ENCODE measurements around the gene SMG5. TPM values are rescaled to one million over a fixed set of nuclear protein-coding genes. Genes with fewer than 3 reads are reported as not detected.
A peak's percentile ranks its signal among the peaks of the same experiment; 100 is the strongest.

The SMG5 gene
- total and polyA plus RNA-seq, 2 donors (not counting 1 experiment from before 2014, with no cell fraction given), result 53.5 to 77.0 TPM

DNA sequence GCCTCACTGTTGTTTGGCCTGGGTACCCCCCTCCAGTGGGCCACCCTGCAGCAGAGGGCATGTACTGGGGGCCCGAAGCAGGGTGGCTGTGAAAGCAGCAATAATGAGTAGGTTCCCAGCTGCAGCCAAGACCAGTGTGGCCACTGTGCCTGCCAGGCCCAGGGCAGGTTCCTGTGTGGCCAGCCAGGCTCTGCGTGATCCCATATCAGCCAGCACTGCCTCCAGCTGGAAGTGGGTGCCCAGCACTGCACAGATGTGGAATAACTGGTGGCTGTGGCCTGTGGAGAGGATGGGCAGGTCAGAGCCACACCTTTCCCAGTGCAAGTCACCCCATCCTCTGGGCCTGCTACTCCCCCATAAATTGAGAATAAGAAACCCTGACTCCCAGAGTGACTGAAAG, 38.5 kb downstream of the SMG5 start:
- H2AFZ ChIP-seq (ENCODE audit: insufficient read depth, low read depth, low read length, poor library complexity, severe bottlenecking), result no peak overlapping the region
- no peaks in the 10 kb centered on the region for H3K9me3 Mint-ChIP-seq (ENCODE audit: insufficient read depth)
- peaks cover 18% of the 10 kb centered on the region for H3K4me1 Mint-ChIP-seq
- DNase-seq (no peak), ATAC-seq (ENCODE audit: low read depth) (no peak)
- 100% methylated on average over 2 of the region's 2 CpGs for WGBS (ENCODE audit: insufficient coverage)
- H3K36me3 ChIP-seq (replicated peaks in 1 of 2; ENCODE audit: control extremely low read depth in 1 of 2, control insufficient read depth in 1 of 2, extremely low read depth in 1 of 2, insufficient read depth in 2 of 2, low read length in 1 of 2), result peaks cover 2 to 9% of the 10 kb centered on the region in 2 experiments
- TF ChIP-seq EZH2 (IDR thresholded peaks at IDR 0.05; ENCODE audit: borderline replicate concordance, insufficient read depth, low read depth, low read length, poor library complexity, severe bottlenecking), result no peak
- TF ChIP-seq, protein P1, sequence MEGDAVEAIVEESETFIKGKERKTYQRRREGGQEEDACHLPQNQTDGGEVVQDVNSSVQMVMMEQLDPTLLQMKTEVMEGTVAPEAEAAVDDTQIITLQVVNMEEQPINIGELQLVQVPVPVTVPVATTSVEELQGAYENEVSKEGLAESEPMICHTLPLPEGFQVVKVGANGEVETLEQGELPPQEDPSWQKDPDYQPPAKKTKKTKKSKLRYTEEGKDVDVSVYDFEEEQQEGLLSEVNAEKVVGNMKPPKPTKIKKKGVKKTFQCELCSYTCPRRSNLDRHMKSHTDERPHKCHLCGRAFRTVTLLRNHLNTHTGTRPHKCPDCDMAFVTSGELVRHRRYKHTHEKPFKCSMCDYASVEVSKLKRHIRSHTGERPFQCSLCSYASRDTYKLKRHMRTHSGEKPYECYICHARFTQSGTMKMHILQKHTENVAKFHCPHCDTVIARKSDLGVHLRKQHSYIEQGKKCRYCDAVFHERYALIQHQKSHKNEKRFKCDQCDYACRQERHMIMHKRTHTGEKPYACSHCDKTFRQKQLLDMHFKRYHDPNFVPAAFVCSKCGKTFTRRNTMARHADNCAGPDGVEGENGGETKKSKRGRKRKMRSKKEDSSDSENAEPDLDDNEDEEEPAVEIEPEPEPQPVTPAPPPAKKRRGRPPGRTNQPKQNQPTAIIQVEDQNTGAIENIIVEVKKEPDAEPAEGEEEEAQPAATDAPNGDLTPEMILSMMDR (IDR thresholded peaks at IDR 0.05), result no peak
- H3K4me1 ChIP-seq (ENCODE audit: control insufficient read depth in 2 of 2, insufficient read depth in 2 of 2, low read length in 2 of 2), result peaks cover 14 to 15% of the 10 kb centered on the region in 2 donors
- peaks cover 0 to 3% (median 0%) of the 10 kb centered on the region in 3 donors for H3K9me3 ChIP-seq (ENCODE audit: control extremely low read depth in 1 of 3, control insufficient read depth in 2 of 3, insufficient read depth in 1 of 3, low read length in 2 of 3)
- ChIA-PET POLR2A (no interaction called here), CTCF (interaction anchor here (1.6 kb wide), 1 partner anchor 19 kb away, joined by 4 read pairs; no protein-coding TSS in a partner anchor)
- no peak overlapping the region for H3K4me2 ChIP-seq (replicated peaks; ENCODE audit: low read depth, low read length, poor library complexity, severe bottlenecking)
- H3K27ac Mint-ChIP-seq, result no peak overlapping the region
- no peak overlapping the region for H3K27ac ChIP-seq (ENCODE audit: low read length in 2 of 2)
- intact Hi-C loops (cut with micrococcal nuclease), result no loop called here
- H3K27me3 Mint-ChIP-seq, result peaks cover 7% of the 10 kb centered on the region
- H3K4me3 Mint-ChIP-seq, result peak overlapping the region; percentile 89
- H3K9ac ChIP-seq (ENCODE audit: low read length), result no peak overlapping the region
- H3K4me3 ChIP-seq (ENCODE audit: control extremely low read depth in 1 of 5, extremely low read depth in 1 of 5, insufficient read depth in 1 of 5, low read depth in 2 of 5, low read length in 4 of 5), result no peak overlapping the region
- H4K20me1 ChIP-seq (ENCODE audit: control insufficient read depth, insufficient read depth, low read length, poor library complexity, severe bottlenecking), result no peaks in the 10 kb centered on the region
- H3K79me2 ChIP-seq (ENCODE audit: control insufficient read depth, insufficient read depth, low read length), result no peaks in the 10 kb centered on the region
- peaks cover 0 to 12% (median 0%) of the 10 kb centered on the region in 4 experiments for H3K27me3 ChIP-seq (replicated peaks in 1 of 4; ENCODE audit: control extremely low read depth in 1 of 4, control insufficient read depth in 3 of 4, insufficient read depth in 4 of 4, low read length in 3 of 4)

DNA sequence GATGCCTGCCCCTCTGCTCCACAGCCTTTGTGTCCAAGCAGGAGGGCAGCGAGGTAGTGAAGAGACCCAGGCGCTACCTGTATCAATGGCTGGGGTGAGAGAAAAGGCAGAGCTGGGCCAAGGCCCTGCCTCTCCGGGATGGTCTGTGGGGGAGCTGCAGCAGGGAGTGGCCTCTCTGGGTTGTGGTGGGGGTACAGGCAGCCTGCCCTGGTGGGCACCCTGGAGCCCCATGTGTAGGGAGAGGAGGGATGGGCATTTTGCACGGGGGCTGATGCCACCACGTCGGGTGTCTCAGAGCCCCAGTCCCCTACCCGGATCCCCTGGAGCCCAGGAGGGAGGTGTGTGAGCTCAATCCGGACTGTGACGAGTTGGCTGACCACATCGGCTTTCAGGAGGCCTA, 39.9 kb downstream of the SMG5 start:
- no peak overlapping the region for H2AFZ ChIP-seq (ENCODE audit: insufficient read depth, low read depth, low read length, poor library complexity, severe bottlenecking)
- POLR2A ChIA-PET, result no interaction called here
- no peaks in the 10 kb centered on the region for H4K20me1 ChIP-seq (ENCODE audit: control insufficient read depth, insufficient read depth, low read length, poor library complexity, severe bottlenecking)
- Mint-ChIP-seq H3K27ac (no peak overlapping the region), H3K27me3 (peaks cover 7% of the 10 kb centered on the region), H3K4me1 (peaks cover 18% of the 10 kb centered on the region), H3K4me3 (no peak overlapping the region), H3K9me3 (ENCODE audit: insufficient read depth) (no peaks in the 10 kb centered on the region)
- no peaks in the 10 kb centered on the region for H3K79me2 ChIP-seq (ENCODE audit: control insufficient read depth, insufficient read depth, low read length)
- H3K27me3 ChIP-seq (replicated peaks in 1 of 4; ENCODE audit: control extremely low read depth in 1 of 4, control insufficient read depth in 3 of 4, insufficient read depth in 4 of 4, low read length in 3 of 4), result peaks cover 0 to 12% (median 0%) of the 10 kb centered on the region in 4 experiments
- H3K4me1 ChIP-seq (ENCODE audit: control insufficient read depth in 2 of 2, insufficient read depth in 2 of 2, low read length in 2 of 2), result peaks cover 14 to 15% of the 10 kb centered on the region in 2 donors
- ATAC-seq (ENCODE audit: low read depth) (no peak), DNase-seq (no peak)
- H3K4me2 ChIP-seq (replicated peaks; ENCODE audit: low read depth, low read length, poor library complexity, severe bottlenecking), result no peak overlapping the region
- intact Hi-C loops (cut with micrococcal nuclease), result no loop called here
- H3K27ac ChIP-seq (ENCODE audit: low read length in 2 of 2), result no peak overlapping the region
- TF ChIP-seq, protein P1 (IDR thresholded peaks at IDR 0.05), result no peak
- TF ChIP-seq EZH2 (IDR thresholded peaks at IDR 0.05; ENCODE audit: borderline replicate concordance, insufficient read depth, low read depth, low read length, poor library complexity, severe bottlenecking), result no peak
- no peak overlapping the region for H3K9ac ChIP-seq (ENCODE audit: low read length)
- whole genome bisulfite sequencing (ENCODE audit: insufficient coverage), result 98% methylated on average over 8 of the region's 10 CpGs
- no peak overlapping the region for H3K4me3 ChIP-seq (ENCODE audit: control extremely low read depth in 1 of 5, extremely low read depth in 1 of 5, insufficient read depth in 1 of 5, low read depth in 2 of 5, low read length in 4 of 5)
- peaks cover 0 to 3% (median 0%) of the 10 kb centered on the region in 3 donors for H3K9me3 ChIP-seq (ENCODE audit: control extremely low read depth in 1 of 3, control insufficient read depth in 2 of 3, insufficient read depth in 1 of 3, low read length in 2 of 3)
- peaks cover 2 to 22% of the 10 kb centered on the region in 2 experiments for H3K36me3 ChIP-seq (replicated peaks in 1 of 2; ENCODE audit: control extremely low read depth in 1 of 2, control insufficient read depth in 1 of 2, extremely low read depth in 1 of 2, insufficient read depth in 2 of 2, low read length in 1 of 2)
- CTCF ChIA-PET, result interaction anchor here (1.6 kb wide), 1 partner anchor 17 kb away, joined by 4 read pairs; no protein-coding TSS in a partner anchor

Measured in B cell (primary cell).